DMS153 treated with DMSO at 0.1 percent for 48 hours (cell line): Measurements from ENCODE around the gene MICAL2.
"Not testable (repeated sequence)": the region's sequence is repeated elsewhere in the genome, so short reads cannot be mapped to it uniquely, and the experiment has no call there.

ENCODE experiments used
- DNase-seq: peaks from one replicate; lab custom pipeline; 2025; ENCODE audit not compliant: unreplicated experiment; lab: John Stamatoyannopoulos, UW

The MICAL2 gene

GRCh38 chr11:12134236-12134585 lies 23.8 kb downstream of the MICAL2 start:
- DNase-seq = no peak

DNA sequence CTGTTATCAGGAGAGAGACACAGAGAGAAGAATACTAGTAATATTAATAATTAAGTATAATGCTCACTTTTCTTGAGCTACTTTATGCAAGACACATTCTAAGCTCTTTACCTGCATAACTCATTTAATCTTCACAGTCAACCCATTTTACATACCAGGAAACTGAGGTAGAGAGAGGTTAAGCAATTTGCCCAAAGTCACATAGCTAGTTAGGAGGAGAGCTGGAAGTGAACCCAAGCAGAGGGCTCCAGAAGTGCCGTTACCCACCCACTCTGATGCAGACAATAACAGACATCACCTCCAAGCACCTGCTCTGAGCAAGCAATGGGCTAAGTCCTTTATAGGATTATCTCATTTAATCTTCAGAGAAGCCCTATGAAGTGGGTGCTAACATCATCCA lies 24.8 kb downstream of the MICAL2 start:
- no peak for DNase-seq

DNA sequence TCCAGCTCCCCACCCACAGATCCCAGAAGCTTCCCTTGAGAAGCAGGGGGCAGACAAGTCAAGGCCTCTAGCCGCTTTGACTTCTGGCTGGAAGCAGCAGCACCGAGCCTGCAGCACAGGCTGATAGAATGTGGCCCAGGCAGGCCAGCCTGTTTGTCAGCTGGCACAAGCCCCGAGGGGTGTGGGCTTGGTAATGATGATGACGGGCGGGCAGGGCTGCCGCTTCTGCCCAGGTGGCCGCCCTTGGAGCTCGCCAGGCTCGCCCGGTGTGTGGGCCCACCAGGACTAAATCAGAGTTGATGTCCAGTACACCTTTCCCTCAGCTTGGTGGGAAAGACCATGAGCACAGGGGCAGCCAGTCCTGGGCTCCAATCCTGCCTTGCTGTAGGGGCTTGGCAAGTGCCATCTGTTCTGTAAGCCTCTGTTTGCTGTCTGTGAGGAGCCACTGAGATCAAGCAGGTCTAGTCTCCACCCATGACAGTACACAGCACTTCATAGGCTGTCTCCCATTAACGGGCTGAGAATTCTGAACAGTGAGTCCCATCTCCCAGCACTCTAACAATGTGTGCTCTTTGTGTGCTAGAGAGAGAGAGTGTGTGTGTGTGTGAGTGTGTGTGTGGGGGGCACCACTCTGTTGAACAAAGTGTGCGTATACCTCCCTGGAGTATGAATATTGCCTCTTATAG lies 26.8 kb downstream of the MICAL2 start:
- DNase-seq = no peak

- no peak for DNase-seq
These were observed 27.7 kb downstream of the MICAL2 start for GRCh38 chr11:12137938-12138731.

- no peak for DNase-seq
These were observed 28.9 kb downstream of the MICAL2 start for GRCh38 chr11:12139144-12139881.

DNA sequence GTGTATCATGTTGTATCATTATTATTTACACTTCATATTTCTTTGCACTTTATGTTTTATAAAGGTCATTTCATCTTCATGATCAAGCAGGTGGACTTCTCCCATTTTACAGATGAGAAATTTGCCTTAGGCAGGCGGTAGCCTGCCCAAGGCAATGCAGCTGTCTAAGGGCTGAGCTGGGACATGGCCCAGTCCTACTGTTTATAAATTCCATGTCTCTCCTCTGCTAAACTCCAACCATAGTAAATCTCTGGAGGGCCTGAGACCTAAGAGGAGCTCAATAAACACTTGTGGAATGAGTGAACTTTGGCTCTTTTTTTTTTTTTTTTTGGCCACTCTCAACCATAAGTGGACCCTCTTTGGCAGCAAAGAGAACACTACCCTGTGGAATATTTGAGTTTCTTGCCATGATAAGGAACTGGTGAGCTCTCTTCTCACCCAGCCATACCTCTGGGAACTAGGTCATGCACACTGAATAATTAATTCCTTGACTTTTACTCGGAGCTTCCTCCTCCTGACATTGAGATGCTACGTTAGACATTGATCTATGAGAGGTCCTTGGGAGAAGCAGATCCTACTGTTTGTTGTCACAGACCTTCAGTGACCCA lies 29.9 kb downstream of the MICAL2 start:
- DNase-seq = no peak

GRCh38 chr11:12141283-12141682 lies 30.9 kb downstream of the MICAL2 start:
- DNase-seq = no peak

GRCh38 chr11:12142176-12142575 lies 31.8 kb downstream of the MICAL2 start:
- DNase-seq = no peak

DNA sequence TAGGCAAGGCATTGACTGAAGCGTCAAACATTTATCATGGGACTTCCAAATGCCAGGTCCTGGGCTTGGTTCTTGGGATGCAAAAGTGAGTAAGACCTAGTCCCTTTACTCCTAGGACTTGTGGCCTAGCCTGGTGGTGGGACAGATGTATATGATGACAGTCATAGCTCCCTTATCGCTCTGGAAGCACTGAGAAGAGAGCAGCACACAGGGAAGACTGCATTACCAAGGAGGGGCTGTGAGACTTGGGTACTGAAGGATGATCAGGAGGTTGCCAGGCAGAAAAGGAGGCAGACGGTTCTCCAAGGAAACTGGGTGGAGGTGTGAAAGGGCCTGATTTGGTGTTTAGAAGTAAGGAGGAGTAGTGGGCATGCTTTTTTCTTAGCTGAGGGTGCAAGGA lies 32.5 kb downstream of the MICAL2 start:
- DNase-seq = no peak

GRCh38 chr11:12143461-12144258 lies 33.3 kb downstream of the MICAL2 start:
- DNase-seq = no peak

- no peak for DNase-seq
These were observed 34.2 kb downstream of the MICAL2 start for GRCh38 chr11:12144330-12145174.

GRCh38 chr11:12146678-12147077 lies 36.3 kb downstream of the MICAL2 start:
- not testable (repeated sequence) for DNase-seq

GRCh38 chr11:12147827-12148226 lies 37.4 kb downstream of the MICAL2 start:
- DNase-seq = no peak

DNA sequence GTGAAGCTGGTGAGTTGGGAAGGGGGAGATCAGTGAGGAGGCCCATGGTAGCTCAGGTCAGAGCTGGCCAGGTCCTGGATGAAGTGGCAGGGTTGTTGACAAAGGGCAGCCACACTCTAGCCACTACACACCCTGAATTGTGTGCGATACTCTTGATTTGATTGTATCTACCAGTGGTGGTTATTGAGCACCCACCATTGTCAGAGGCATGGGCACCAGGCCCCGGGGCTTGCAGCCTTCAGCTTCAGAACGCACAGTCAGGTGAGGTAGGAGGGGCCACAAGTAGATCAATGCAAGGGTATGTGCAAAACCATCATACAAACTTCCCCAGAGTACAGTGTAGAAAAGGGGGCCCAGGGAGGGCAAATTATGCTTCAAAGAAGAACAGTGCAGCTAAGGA lies 38.1 kb downstream of the MICAL2 start:
- no peak for DNase-seq

GRCh38 chr11:12148882-12149281 lies 38.5 kb downstream of the MICAL2 start:
- no peak for DNase-seq

DNA sequence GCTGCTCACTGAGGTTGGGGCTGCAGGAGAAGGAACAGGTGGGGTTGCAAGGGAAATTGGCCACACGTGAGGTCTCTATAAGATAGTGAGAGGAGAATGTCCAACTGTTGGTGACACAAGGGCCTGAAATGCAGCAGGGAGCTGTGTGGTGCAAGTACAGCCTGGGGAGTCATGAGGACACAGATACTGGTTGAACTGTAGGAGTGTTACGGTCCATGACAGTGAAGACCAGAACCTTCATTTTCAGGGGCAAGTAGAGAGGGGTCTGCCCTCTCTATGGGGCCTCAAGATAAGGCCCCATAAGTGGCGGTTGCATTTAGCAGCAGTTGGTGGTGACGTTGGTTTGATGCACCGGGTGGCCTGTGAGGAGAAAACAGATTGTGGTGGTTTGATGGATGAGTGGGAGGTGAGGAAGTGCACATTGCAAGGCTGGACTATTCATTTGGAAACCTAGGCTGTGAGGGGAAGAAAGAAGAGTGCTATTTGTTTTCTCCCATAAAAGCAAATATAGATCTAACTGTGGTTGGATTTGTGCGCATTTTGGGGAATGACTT lies 39.4 kb downstream of the MICAL2 start:
- no peak for DNase-seq

DNA sequence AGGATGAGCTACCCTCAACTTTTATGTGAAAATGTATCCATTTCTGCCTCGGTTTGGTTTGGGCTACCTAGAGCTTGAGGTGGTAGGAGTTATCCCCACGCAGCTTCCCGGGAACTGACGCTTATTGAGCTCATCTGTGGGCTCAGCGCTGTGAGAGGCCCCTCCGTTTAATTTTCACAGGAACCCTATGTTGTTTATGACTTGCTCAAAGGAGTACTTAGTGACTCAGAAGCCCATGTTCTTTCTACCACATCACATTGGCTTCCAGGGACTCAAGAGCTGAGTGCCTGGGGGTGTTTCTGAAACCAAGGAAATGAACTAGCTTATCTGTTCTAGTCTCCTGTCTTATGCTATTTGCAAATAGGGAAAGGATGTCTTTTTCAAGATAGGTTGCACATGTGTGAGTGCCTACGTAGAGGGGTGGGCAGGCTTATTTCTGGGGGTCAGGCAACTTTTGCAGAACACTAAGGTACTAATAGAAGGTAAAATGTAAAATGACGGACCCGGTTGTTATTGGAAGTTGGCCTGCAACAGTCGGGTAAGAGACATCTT lies 40.5 kb downstream of the MICAL2 start:
- no peak for DNase-seq

DNA sequence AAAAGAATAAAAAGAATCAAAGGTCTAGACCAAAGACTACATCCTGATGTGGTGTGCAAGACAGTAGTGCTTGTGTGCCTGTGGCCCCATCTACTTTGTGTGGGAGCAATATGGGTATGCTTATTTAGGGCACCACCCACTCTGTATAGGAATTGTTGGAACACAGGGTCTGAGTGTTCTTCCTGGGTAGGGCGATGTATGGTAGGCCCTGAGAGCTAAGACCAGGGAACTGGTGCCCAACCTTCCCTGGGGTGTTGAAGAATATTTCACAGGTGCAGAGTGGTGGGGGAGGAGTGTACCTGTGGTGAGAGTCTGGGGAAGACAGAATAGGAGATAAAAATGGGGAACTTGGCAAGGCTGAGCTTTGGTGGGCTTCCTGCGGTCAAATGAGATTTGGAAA lies 41.9 kb downstream of the MICAL2 start:
- DNase-seq = no peak
